Measurements from ENCODE around the gene WDFY4.

WDFY4 gene

DNA sequence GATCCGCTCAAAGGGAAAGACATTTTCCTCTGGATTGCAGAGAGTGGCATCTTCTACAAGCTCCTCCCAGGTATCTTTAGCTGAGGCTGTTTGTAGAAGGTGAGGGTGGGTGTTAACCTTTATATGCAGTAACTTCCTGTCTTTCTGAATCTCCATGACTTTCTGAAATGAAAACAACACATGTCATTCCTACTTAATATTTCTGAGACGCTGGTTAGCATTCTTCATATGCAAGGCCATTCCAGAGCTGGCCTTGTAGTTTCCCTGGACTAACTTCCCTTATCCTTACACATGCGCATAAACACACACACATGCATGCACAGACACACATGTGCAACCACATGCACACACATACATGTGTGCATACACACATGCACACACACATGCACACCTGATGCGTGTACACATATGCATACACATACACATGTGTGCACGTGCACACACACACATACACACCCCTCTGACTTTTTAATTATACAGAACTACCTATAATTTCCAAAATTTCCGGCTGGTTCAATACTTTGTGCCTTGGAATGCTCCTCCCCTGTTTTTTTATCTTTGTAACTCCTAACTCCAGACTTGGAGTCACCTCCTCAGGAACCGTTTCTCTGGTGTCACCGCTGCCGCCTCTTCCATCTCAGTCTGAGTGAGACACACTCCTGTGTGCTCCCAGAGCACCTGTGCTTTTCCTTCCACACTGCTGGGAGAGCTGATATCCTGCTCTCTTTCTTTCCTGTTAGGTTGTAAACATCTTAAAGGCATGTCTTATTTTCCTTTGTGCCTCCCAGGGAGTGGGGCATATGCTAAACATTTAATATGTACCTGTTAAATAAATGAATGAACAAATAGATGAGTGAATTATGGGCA is 199.7 kb downstream of the WDFY4 start:
- DNase-seq: no peak

DNA sequence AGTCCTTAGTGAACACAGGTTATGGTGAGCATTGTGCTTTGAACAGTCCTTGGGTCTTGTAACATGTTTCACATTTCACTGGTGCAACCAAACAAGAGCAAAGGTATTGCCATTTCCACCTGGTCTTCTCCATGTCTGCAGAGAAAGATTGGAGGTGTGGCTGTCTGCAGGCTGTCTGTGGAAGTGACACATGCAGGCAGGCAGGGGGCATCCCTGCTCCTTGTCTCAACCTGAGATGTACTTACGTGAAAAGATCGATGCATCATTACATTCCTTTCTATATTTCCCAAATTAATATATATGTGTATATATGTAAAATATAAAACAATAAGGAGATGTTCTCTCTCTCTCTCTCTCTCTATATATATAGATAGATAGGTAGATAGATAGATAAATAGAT is 200.7 kb downstream of the WDFY4 start:
- no peak for DNase-seq

DNA sequence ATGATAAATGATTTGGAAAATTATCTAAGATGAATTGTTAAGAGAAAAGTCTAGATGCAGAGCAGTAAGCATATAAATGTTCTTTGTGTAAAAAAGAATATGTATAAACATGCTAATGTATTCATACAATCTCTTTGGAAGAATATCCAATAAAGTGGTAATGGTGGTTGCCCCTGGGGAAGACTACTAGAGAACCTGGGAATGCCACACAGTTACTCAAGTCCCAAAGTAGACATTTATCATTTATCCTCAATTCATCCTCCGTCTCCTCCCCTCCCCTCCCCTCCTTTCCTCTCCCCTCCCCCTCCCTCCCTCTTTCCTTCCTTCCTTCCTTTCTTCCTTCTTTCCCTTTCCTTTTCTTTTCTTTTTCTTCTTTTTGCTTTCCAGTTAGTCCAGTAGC is 203.3 kb downstream of the WDFY4 start:
- DNase-seq: no peak

DNA sequence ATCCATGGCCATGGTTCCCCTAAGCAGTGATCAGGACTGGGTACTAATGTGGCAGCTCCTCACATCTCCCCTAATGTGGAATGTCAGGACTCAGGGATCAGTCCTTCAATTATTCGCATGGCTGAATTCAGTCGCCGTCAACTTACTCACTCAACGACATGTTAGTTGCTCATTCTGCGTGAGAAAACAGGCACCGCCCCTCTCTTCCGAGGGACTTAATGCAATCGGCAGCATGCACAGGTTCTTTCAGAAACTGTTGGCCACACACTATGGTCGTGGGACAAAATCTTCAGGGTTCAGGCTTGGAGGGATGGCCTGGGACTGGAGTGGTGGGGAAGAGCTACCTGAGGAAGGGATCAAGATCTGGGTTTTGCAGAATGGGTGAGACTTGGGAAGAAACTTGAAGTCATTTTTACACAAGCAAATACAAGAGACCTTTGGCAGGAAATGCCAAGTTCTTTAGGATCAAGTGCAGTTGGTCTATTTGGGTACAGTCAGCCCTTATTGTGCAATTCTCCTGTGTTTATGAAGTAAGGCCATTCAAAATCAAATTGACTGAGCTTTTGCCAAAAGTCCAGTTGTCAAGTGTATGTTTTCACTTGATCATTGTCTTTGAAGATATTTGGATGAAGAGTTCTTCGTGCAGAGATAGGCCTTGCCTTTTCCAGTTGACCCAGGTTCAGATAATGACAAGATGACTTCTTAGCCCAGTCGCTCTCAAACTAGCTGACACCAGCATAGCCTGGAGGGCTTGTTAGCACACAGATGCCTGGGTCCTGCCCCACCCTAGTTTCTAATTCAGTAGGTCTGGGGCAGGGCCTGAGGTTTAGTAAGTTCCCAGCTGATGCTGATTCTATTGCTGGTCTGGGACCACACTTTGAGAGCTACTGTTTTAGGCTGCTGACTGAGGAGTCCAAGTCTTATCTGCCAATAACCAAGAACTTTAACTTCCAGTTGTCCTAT is 206.5 kb downstream of the WDFY4 start:
- DNase-seq: no peak

DNA sequence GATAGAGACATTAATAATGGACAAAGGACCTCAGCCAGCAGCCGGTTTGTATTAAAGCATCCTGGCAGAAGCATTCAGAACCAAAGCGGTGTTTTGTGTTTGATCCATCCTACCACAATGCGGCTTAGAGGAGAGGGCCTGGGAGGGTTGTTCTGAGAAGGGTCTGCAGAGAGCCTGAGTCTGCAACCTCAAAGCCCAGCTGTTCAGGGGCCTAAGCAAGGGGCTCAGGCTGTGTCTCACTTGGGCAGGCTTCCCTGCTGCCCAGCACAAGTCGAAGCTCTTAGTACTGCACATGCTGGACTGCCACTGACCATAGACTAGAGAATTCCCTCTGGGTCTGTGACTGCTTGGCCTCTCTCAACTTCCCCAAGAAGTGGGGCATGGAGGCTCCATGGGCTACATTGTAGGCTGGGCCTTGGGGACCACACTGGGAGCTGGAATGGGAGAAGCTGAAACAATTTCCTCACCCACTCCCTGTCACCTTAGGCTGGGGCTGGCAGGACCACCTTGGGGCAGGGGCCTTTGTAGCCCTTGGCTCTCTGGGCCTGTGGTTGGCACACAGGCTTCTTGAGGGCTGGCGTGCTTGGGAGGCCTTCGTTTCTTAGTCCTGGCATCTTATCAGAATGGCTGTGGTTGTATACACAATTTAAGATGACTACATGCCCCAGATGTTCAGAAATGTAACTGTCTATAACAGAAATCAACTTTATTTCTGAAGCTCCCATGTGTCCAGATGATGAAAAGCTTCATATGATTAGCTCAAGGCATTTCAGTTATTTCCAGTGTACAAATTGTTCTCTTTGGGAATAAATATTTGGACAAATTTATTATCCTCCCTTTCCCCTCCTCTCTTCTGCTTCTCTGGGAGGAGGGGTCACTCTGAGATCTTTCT is 210.5 kb downstream of the WDFY4 start:
- DNase-seq: no peak

DNA sequence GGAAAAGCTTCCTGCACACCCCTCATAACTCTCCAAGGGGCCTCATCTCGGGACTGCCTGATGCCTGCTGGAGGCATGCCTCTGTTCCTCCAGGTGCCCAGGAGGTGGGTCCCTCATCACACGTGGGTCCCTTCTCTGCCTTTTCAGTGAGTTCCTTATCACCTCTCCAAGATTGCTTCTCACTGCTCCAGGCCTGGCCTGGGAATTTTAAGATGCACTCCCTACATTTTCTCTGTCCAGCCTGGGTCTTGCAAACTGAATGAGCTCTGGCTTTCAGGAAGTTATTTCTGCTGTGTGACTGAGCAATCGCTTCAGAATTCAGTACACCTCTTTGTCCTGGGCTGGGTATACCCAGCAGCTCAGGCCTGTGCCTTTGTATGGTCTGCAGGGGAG is 211.1 kb downstream of the WDFY4 start:
- no peak for DNase-seq

DNA sequence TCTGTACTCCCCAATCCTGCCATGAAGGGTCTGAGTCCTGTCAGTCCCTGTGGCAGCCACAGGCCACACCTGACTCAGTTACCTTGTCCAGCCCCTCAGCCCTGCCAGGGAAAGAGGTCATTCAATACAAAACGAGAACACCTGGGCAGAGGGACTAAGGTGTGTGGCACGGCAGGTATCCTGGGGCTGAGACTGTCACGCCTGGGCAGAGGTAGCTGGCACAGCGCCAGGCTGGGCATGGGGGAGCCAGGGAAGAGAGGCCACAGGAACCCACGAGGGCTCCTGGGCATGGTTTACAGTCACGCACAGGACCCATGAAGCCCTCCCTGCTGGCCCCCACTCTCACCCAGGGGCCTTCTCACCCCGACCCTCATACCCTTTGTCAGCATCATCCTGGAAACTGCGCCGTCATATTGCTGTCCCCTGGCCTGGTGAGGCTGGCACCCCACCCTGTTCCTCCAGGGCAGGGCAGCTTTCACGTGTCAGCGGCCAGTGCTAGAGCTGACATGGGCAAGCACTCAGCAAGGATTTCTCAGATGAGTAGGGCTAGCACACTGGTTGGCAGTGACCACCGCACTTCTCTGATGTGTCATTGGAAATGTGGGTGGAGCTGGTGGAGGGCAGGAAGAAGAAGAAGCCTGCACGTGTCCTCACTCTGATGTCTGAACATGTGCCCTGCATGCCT is 212.2 kb downstream of the WDFY4 start:
- DNase-seq: no peak

DNA sequence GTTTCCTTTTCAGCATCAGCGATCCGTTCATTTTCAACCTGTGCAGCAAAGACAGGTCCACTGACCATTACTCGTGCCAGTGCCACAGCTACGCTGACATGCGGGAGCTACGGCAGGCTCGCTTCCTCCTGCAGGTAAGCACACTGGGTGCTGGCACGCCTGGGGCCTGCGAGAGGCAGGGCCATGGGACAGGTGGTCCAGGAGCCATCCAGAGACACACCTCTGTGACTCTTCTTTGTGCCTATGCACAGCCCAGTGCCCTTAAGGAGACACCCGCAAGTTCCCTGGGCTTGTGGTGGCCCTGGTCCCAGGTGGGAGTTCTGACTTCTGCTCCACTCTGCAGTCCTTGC is 212.7 kb downstream of the WDFY4 start:
- DNase-seq: no peak

DNA sequence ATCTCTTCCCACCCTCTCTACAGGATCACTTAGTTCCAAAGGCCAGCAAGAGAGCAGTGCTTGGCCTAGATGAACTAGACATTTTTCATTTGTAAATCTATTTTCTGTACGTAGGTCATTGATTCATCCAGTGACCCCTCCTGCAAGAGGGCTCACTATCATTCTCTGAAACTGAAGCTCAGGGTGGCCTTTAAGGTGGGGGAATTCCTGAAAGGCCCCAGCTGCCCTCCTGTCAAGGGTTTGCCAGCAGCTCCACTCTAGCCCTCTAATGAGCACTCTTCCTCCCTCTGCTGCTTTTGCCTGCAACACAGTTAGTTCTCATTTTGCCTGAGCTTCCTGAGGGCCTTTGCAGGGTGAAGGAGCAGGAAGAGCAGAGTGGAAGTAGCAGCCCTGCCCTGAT is 213.8 kb downstream of the WDFY4 start:
- no peak for DNase-seq

DNA sequence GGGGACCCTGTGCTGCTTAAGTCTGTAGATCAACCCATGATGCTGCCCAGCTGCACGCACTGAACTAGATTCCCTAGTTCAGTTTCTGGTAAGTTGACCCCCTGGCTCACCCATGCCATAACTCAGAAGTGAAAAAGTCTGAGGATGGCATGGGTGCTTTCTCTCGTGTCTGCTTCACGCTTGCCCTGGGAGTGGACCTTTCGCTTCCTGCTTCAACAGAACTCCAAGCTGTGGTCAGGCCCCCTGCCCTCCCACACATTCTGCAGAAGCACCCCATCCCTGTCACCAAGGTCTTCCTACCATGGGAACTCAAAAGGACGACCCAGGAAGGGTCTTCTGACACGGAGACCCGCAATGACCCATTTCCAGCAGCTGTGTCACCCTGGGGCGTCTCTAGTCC is 215.1 kb downstream of the WDFY4 start:
- DNase-seq: no peak

DNA sequence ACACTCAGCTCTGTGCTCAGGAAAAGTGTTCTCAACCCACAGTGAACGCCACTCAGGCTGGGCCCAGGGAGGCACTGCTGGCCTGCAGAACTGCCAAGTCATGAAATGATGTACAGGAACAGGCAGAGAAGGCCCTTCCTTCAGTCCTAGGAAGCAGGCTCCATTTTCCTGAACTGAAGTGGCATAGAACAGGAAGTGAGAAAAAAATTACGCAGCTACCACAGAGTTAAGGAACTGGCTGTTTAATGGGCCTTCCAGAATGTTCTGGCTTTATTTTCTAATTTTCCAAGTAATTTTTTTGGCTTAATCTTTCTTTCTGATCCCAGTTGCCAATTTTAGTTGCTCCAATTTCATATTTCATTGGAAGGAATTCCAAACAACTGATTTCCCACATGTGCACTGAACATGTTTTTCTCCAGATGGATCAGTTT is 215.7 kb downstream of the WDFY4 start:
- DNase-seq: no peak

DNA sequence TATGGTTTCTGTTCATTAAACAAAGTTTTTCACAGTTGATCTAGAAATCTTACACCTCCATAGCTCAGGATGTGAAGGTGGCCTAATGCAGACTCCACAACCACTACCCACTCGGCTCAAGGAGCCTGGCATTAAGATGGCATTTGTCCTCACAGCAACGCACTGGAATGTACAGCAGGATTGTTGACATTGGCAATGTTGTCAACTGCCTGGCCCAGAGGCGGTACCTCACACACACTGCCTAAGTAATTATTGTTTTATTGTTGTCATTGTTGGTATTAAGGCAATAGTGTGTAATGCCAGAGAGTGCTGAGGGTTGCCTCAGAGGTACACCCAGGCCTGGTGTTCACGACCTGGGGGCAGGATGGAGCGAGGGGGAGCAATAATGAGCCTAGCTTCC is 216.6 kb downstream of the WDFY4 start:
- no peak for DNase-seq

DNA sequence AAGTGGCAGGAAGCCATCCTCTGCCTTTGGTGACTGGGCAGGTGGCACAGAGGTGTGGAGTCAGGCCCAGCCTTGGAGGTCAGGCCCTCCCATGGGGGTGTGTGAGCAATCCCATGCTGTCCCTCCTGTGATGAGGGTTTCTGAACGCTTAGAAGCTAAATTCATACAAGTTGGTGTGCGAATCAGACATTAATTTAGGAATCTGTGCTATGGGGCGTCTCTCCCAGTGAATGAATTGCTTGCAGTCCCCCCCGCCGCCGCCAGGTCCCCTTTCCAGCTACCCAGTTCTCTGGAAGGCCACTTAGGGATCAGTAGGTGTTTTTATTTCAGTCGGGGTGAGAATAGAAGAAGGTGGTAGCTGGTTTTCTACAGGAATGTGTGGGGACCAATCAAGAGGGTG is 217.4 kb downstream of the WDFY4 start:
- DNase-seq: no peak

DNA sequence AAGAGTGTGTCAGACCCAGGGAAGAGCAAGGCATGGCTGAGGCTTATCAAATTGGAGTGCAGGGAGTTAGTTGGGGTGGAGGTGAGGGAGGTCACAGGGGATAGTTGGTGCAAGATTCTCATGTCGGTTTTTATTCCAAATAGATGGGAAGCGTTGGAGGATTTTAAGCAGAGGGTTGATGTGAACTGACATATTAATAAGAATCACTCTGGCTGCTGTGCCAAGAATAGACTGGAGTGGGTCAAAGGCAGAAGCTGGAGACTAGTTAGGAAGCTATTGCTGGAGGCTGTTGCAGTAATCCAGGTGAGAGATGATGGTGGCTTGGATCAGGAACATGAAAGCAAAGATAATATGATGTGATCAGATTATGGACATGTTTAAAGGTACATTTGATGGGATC is 218.5 kb downstream of the WDFY4 start:
- DNase-seq: no peak

DNA sequence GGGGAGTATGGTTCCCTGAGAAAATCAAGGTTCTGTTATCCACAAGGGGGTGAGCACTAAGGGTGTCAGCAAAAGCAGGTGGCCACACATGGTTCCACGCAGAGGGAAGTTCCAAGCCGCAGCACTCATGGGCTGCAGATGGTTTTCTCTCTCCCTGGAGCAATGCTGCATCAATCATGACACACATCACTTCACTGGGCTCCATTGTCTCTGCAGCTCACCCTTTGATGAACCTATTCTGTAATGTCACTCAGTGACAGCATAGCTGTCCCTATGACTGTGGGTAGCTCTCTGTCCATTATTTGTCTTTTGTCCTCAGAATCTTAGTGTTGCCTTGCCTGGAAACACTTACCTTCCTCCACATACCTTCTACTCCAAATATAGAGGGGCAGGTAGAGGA is 220.2 kb downstream of the WDFY4 start:
- DNase-seq: no peak

DNA sequence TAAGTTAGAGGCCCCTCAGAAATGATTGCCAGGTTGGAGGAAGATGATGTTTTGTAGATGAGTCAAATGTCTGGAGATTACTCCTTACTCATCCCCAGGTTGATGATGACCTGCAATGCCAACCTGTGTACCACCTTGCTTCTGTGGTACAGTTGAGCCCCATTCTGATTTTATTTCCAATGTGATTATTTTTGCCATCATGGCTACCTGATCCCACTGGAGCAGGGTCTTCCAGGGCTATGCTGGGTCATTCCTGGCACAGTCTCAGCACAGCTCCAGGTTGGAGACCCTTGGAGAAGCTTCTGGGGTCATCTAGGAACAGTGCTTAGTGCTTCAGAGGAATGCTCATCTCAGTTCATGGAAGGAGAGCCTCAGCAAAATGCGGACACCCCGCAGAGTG is 220.6 kb downstream of the WDFY4 start:
- DNase-seq: no peak

DNA sequence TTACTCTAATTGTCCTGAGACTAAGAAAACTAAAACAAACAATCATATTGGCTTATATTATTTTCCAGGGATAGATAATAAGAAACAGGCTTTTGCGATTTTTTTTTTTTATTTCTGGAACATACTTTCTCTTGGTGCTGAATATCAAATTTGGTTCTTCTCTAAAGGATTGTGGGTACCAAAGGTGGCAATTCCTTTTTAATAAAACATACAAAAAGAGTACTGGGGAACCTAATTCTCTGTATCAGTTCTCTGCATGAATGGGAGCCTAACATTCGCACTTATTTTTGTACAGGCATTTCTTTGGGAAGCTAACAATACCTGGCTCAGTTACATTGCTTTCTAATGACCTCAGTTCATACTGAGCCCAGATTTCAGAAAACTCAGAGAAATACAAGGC is 222.2 kb downstream of the WDFY4 start:
- no peak for DNase-seq

DNA sequence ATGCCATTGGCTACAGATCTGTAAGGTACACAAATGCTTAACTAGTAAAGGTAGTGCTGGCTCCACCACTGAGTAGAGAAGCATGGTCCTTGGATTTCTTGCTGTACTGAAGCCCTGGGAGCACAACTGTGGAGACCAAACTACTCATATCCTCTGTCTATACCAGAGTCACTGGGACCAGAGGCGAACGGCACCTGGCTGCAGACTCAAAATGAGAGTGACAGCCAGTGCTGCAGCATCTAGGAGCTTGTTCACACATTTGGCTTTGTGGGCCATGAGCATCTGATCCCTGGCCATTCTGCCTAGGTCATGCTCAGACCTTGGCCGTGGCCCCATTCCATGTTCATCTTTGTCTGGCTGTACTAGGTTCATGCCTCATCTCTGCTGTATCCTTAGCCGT is 223.1 kb downstream of the WDFY4 start:
- no peak for DNase-seq

DNA sequence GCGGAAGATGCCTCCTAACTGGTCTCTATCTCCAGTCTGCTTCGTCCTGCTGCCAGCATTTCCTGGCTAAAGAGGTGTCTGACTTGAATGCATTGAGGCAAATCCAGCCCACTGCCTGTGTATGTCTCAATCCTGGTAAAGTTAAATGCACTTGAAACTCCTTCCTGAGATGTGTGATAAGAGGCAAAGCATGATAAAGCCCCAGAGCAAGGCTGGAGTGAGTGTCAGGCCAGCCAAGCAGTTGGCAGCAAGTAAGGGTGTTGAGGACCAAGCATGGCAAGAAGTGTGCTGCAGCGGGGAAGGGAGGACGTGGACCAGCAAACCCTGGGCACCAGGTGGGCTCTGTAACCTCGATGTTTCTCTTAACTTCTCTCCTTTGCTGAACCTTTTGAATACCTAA is 225.9 kb downstream of the WDFY4 start:
- DNase-seq: no peak

DNA sequence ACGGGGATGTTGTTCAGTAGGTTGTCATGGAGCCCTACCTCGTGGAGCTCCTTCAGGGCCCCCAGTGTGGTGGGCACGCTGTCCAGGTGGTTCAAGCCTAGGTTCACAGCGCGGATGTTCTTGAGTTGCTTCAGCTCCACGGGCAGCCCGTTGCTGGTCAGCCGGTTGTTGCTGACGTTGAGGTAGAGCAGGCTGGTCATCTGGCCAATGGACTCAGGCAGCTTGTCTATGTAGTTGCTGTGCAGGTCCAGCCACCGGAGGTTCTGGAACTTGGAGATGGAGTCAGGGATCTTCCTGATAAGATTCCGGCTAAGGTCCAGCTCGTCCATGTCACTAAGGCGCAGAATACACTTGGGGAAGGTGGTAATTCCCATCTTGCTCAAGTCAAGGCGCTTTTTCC is 229.0 kb downstream of the WDFY4 start:
- DNase-seq: no peak

DNA sequence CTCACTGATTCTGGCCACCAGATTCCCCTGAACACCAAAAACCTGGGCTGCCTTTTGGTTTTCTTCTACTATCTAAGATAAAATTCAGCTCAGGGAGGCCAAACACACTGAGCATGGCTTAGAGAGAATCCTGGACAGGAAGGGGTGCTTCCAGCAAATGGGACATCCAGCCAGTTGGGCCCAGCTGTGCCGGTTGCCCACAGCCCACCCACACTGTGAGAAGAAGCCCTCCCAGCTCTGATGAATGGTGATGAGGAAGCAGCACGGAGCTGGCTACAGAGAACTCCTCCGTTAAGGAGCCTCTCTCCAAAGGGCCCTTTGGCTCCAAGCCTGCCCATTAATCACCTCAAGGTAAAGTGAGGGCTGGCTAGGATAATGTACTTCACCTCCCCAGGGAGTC is 239.1 kb downstream of the WDFY4 start:
- no peak for DNase-seq

DNA sequence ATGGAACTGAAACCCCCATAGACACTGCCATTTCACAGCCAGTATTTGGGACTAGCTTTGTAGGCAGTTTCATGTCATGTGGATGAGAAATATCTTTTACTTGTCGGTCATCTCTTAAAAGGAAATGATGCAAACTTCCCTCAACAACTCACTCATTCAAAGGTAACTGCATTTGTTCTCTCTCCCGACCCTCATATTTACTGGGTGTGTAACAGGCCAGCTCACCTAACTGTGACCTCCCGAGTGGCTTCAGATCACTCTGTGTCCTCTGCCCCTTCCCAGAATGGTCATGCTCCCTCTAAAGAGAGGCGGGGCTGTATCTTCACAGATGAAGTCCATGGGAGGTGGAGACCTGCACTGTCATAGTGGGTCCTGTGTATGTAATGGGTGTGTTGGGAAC is 240.3 kb downstream of the WDFY4 start:
- DNase-seq: no peak

DNA sequence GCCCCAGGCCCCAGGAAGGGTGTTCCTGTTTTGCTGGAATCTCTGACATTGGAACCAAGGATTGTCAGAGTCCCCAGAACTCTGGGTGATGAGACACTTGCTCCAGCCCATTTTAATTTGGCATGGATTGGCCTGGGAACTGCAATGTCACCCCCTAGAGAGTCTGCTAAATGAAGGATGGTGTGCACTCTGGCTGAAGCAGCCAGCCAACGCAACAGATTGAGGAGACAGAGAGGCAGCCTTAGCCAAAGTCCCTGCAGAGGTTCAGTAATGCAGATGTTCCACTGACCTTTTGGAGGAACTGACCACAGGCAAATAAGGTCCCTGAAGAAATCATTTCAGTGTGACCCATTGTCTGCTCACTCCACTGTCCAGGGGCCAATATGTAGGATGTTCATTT is 241.6 kb downstream of the WDFY4 start:
- no peak for DNase-seq

Measured in NCI-H1694 (cell line).